CD14-positive monocyte (primary cell): Measurements from ENCODE around the gene ZNF534. TPM values are rescaled to one million over a fixed set of nuclear protein-coding genes. Genes with fewer than 3 reads are reported as not detected.
A peak's percentile ranks its signal among the peaks of the same experiment; 100 is the strongest.

ENCODE experiments used
- DNase-seq, 3 donors: peaks; one replicate each; pipeline ENCODE4 v3.0.0-alpha.2; 2011 to 2022
- H2AFZ ChIP-seq: 2 replicates; pipeline ENCODE4 v1.6.0; 2012; ENCODE audit warnings: mild to moderate bottlenecking, low read depth, low read length, inconsistent platforms; ENCODE audit not compliant: insufficient read depth, poor library complexity, severe bottlenecking
- H3K27ac ChIP-seq, 2 donors: 1 replicate in 1 of 2; 2 replicates in 1 of 2; pipeline ENCODE4 v1.5.1; 2012 to 2013; ENCODE audit warnings: low read length in 2 of 2, control low read depth in 1 of 2, inconsistent platforms in 1 of 2, low read depth in 1 of 2, mild to moderate bottlenecking in 1 of 2
- H3K27me3 ChIP-seq, 2 donors: one replicate each; pipeline versions ENCODE4 v1.6.0 to v1.6.1; 2011 to 2013; ENCODE audit warnings: low read length in 2 of 2; ENCODE audit not compliant: control insufficient read depth in 2 of 2, insufficient read depth in 2 of 2
- H3K36me3 ChIP-seq, 2 donors: replicated peaks in 1 of 2; 1 replicate in 1 of 2; 2 replicates in 1 of 2; pipeline versions ENCODE4 v1.5.1 to v1.6.1; 2012 to 2013; ENCODE audit warnings: low read length in 2 of 2, control low read depth in 1 of 2, inconsistent platforms in 1 of 2, mild to moderate bottlenecking in 1 of 2; ENCODE audit not compliant: insufficient read depth in 2 of 2, control insufficient read depth in 1 of 2
- H3K4me1 ChIP-seq, 2 donors: 1 replicate in 1 of 2; 2 replicates in 1 of 2; pipeline versions ENCODE4 v1.5.1 to v1.6.1; 2012 to 2013; ENCODE audit warnings: low read length in 2 of 2, control low read depth in 1 of 2, inconsistent platforms in 1 of 2, mild to moderate bottlenecking in 1 of 2, moderate library complexity in 1 of 2; ENCODE audit not compliant: insufficient read depth in 2 of 2, control insufficient read depth in 1 of 2
- H3K4me2 ChIP-seq: replicated peaks from 2 replicates; pipeline ENCODE3; 2012; ENCODE audit warnings: low read length, moderate library complexity, mild to moderate bottlenecking; ENCODE audit not compliant: poor library complexity, severe bottlenecking; ENCODE audit errors: extremely low read depth
- H3K4me3 ChIP-seq, 3 experiments: fragments of 200-600 bp in 1 of 3; sonication (generic) in 1 of 3; replicated peaks in 1 of 3; 1 replicate in 2 of 3; 2 replicates in 1 of 3; pipeline ENCODE4 v1.5.1; 2011 to 2013; ENCODE audit warnings: low read length in 3 of 3, mild to moderate bottlenecking in 3 of 3, control low read depth in 2 of 3, low read depth in 2 of 3, inconsistent platforms in 1 of 3, moderate library complexity in 1 of 3
- H3K79me2 ChIP-seq: 2 replicates; pipeline ENCODE4 v1.6.0; 2012; ENCODE audit warnings: mild to moderate bottlenecking, control low read depth, inconsistent platforms, low read length, moderate library complexity; ENCODE audit not compliant: insufficient read depth
- H3K9ac ChIP-seq: 2 replicates; pipeline ENCODE4 v1.6.0; 2017; ENCODE audit warnings: low read length, mild to moderate bottlenecking; ENCODE audit not compliant: insufficient read depth, poor library complexity, severe bottlenecking
- H3K9me3 ChIP-seq, 2 donors: replicated peaks in 1 of 2; 1 replicate in 1 of 2; 2 replicates in 1 of 2; pipeline versions ENCODE4 v1.5.1 to v1.6.1; 2012 to 2013; ENCODE audit warnings: low read length in 2 of 2, control low read depth in 1 of 2; ENCODE audit not compliant: control insufficient read depth in 1 of 2, insufficient read depth in 1 of 2
- H4K20me1 ChIP-seq: 2 replicates; pipeline ENCODE4 v1.6.0; 2012; ENCODE audit warnings: mild to moderate bottlenecking, low read length, control low read depth, moderate library complexity; ENCODE audit not compliant: insufficient read depth
- H3K27ac Mint-ChIP-seq, 7 donors: one replicate each; pipeline ENCODE4 v1.8.0; 2020; ENCODE audit warnings: mild to moderate bottlenecking in 7 of 7, mixed read lengths in 7 of 7, moderate library complexity in 6 of 7, inconsistent platforms in 2 of 7
- H3K27me3 Mint-ChIP-seq, 3 donors: one replicate each; pipeline ENCODE4 v1.8.0; 2021 to 2022; ENCODE audit warnings: low read depth in 3 of 3, mild to moderate bottlenecking in 3 of 3, mixed read lengths in 3 of 3, moderate library complexity in 3 of 3, inconsistent platforms in 1 of 3
- H3K36me3 Mint-ChIP-seq, 2 donors: one replicate each; pipeline ENCODE4 v1.8.0; 2020; ENCODE audit warnings: mixed read lengths in 2 of 2, inconsistent platforms in 1 of 2, mild to moderate bottlenecking in 1 of 2
- H3K4me1 Mint-ChIP-seq: one replicate; pipeline ENCODE4 v1.8.0; 2020; ENCODE audit warnings: mild to moderate bottlenecking, mixed read lengths
- H3K4me3 Mint-ChIP-seq, 2 donors: one replicate each; pipeline ENCODE4 v1.8.0; 2020; ENCODE audit warnings: mild to moderate bottlenecking in 2 of 2, mixed read lengths in 2 of 2, moderate library complexity in 1 of 2
- H3K9me3 Mint-ChIP-seq, 7 donors: one replicate each; pipeline ENCODE4 v1.8.0; 2020 to 2022; ENCODE audit warnings: mixed read lengths in 7 of 7, mild to moderate bottlenecking in 6 of 7, moderate library complexity in 6 of 7, inconsistent platforms in 2 of 7
- CTCF ChIP-seq: fragments of 200-600 bp; IDR thresholded peaks from one replicate; pipeline ENCODE4 v1.8.0; 2022; ENCODE audit warnings: antibody characterized with exemption, mild to moderate bottlenecking
- WGBS: methylation state at CpG from one replicate; pipeline ENCODE4 v1.1.5; 2013; ENCODE audit warnings: missing lambda C conversion rate; ENCODE audit not compliant: insufficient coverage; 5-methylcytosine and 5-hydroxymethylcytosine counted together
- intact Hi-C, 2 donors: fragments of 100-400 bp; cut with micrococcal nuclease; formaldehyde crosslinking; loops; one replicate each; pipeline versions ENCODE4 v1.15.0 to v1.15.1; 2023
- polyA plus RNA-seq, 3 donors: library from polyadenylated mRNA; depleted of rRNA in 1 of 3; unstranded in 2 of 3; stranded (reverse) in 1 of 3; fragments of 300-500 nt in 2 of 3; fragments of >200 nt in 1 of 3; fragmentation: Illumina TruSeq in 2 of 3; gene quantifications; 1 replicate in 2 of 3; 2 replicates in 1 of 3; pipeline ENCODE4 v1.2.3, GENCODE V29; 2012 to 2021

Gene ZNF534
- polyA plus RNA-seq, 3 donors = not detected

DNA sequence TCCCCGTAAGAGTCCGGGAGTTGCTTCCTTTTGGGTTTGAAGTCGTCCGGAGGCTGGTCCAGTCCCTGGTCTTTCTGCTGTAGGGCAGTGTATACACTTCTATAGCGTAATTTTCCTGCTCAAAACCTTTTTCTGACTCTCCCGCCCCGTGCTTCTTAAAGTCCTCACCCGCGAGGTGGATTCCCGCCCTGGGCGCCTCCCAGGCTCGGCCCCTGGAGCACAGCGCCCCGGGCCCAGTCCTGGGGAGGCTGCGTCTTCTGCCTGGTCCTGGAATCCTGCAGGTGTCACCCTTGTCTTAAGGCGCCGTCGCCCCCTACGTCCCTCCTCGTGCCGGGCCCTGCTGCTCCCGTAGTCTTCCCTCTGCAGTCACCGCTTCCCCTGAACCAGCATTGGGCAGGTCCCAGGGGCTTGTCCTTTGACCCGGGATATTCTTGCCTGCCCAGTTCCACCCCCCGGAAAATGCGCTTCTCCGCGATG is 64.1 kb downstream of the ZNF534 start:
- Mint-ChIP-seq H3K27ac (no peak overlapping the region), H3K4me3 (peak overlapping the region; percentile 41 to 55), H3K36me3 (no peaks in the 10 kb centered on the region), H3K4me1 (peaks cover 4% of the 10 kb centered on the region), H3K27me3 (peaks cover 2 to 5% (median 3%) of the 10 kb centered on the region in 3 donors), H3K9me3 (peaks cover 41 to 93% (median 85%) of the 10 kb centered on the region in 7 donors)
- Histone ChIP-seq H4K20me1 (no peaks in the 10 kb centered on the region), H3K4me1 (no peaks in the 10 kb centered on the region), H2AFZ (no peak overlapping the region), H3K4me3 (peak overlapping the region in 1 of 3 experiments; percentile 39), H3K36me3 (no peaks in the 10 kb centered on the region), H3K4me2 (no peak overlapping the region), H3K9ac (no peak overlapping the region), H3K9me3 (peaks cover 83% of the 10 kb centered on the region in 2 donors), H3K27me3 (no peaks in the 10 kb centered on the region), H3K27ac (no peak overlapping the region), H3K79me2 (no peaks in the 10 kb centered on the region)
- intact Hi-C loops = no loop called here
- 32% methylated on average over 28 of the region's 28 CpGs for WGBS
- no peak for DNase-seq
- no peak for TF ChIP-seq CTCF

DNA sequence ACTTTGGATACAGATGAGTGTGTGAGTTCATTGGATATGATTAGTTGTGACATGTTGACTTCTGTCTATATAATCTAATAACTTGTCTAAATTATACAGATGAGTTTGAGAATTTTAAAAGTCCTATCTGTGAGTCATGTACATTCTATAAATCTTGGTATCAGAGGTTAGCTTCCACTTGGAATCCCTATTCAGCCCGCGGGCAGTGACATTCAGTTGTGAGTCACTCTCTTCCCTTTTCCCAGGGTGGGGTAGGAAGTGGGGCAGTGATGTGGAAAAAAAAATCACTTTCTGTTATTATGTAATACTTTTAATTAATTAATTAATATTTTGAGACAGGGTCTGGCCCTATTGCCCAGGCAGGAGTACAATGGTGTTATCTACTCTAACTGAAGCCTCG is 65.6 kb downstream of the ZNF534 start:
- DNase-seq = no peak
- peaks cover 83 to 86% of the 10 kb centered on the region in 2 donors for H3K9me3 ChIP-seq
- no peaks in the 10 kb centered on the region for H3K27me3 ChIP-seq
- H3K4me2 ChIP-seq = no peak overlapping the region
- no peaks in the 10 kb centered on the region for H4K20me1 ChIP-seq
- no peak overlapping the region for H3K4me3 ChIP-seq
- H3K9ac ChIP-seq = no peak overlapping the region
- no peak overlapping the region for H2AFZ ChIP-seq
- peaks cover 2 to 5% (median 3%) of the 10 kb centered on the region in 3 donors for H3K27me3 Mint-ChIP-seq
- TF ChIP-seq CTCF = no peak
- H3K4me1 Mint-ChIP-seq = peaks cover 4% of the 10 kb centered on the region
- no CpG with 5 or more reads among the region's 3 CpGs for WGBS
- no peaks in the 10 kb centered on the region for H3K36me3 Mint-ChIP-seq
- H3K36me3 ChIP-seq = no peaks in the 10 kb centered on the region
- no peaks in the 10 kb centered on the region for H3K79me2 ChIP-seq
- H3K27ac Mint-ChIP-seq = no peak overlapping the region
- intact Hi-C loops = no loop called here
- H3K4me3 Mint-ChIP-seq = no peak overlapping the region
- H3K4me1 ChIP-seq = no peaks in the 10 kb centered on the region
- peaks cover 44 to 94% (median 86%) of the 10 kb centered on the region in 7 donors for H3K9me3 Mint-ChIP-seq
- H3K27ac ChIP-seq = no peak overlapping the region
